AG09319 (cell line): ENCODE data around the gene BCR.

Experiments
- DNase-seq: peaks from one replicate; pipeline ENCODE4 v3.0.0-alpha.2; 2010; ENCODE audit warnings: low read depth; ENCODE audit errors: extremely low read depth
- CTCF ChIP-seq: IDR thresholded peaks from 2 replicates; pipeline ENCODE4 v1.5.1; 2011; ENCODE audit warnings: low read depth, mild to moderate bottlenecking, inconsistent platforms, low read length, moderate library complexity

BCR gene

DNA sequence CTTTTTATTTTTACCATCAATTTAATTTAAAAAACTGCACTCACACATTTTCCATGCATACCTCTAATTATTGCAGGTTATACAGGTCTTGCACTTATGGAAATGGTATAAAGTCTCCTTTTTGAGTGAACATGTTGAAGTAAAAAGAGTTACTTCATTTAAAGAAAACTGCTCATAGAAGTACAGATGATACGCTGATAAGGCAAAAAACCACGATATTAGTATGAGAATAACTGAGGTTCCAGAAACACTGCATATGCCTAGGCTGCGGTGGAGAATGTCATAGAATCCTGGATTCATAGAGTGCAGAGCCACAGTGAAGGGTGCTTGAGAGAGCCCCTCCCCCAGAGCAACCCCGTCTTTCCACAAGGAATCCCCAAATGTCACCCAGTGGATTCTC is 175.8 kb downstream of the BCR start:
- DNase-seq = no peak
- TF ChIP-seq CTCF = no peak

DNA sequence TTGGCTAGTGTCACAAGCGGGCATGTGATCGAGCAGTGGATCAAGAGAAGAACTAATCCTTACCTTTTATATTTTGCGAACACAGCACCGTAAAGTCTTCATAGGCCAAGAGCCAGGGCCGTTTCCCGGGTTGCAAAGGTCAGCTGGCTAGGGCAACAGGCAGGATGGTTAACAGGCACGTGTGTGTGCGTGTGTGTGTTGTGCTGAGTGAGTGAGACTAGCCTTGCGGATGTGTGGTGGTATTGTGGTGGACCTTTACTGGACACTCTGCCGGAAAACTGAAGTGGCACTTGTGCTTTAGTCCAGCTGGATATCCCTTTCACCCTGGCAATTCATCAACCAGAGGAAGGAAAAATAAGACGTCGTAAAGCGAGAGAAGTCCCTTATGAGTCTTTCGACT is 176.7 kb downstream of the BCR start:
- no peak for DNase-seq
- TF ChIP-seq CTCF = no peak

DNA sequence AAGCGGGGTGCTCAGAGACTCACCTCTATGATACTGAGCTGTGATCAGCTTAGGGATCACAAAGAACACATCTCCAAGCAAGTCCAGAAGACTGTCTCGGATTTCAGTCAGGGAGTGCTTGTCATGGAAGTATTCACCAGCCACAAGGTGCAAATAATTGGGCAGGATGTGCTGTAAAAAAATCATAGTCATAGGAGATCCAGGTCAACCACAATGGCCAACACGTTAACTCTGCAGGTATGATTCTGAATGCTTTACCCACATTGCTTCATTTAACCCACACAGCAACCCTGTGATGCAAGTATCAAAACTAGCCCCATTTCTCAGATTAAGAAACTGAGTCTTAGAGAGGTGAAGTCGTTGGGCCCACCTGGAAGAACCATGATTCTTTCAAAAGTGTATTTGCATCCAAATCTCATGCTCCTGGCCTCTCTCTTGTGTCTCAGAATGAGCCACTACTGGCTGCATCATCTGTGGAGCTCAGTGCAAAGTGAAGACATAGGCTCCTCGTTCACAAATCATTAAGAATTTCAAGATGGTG is 179.3 kb downstream of the BCR start:
- TF ChIP-seq CTCF = no peak
- no peak for DNase-seq

DNA sequence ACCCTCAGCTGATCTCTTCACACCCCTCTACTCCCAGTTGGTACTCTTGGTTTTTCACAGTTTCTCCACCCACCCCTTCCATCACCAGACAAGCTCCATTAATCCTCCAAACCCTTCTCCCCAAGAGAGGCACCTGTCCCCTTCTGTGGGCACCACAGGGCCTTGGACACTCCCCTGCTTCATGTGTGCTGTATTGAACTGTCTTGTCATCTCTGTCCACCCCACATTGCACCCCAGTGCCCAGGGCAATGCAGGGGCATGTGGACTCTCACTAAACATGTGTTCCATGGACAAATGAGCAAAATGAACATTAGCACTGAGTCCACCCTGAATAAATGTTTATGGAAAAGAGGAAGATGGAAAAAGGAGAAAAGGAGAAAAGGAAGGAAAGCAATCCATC is 181.4 kb downstream of the BCR start:
- TF ChIP-seq CTCF = no peak
- no peak for DNase-seq

DNA sequence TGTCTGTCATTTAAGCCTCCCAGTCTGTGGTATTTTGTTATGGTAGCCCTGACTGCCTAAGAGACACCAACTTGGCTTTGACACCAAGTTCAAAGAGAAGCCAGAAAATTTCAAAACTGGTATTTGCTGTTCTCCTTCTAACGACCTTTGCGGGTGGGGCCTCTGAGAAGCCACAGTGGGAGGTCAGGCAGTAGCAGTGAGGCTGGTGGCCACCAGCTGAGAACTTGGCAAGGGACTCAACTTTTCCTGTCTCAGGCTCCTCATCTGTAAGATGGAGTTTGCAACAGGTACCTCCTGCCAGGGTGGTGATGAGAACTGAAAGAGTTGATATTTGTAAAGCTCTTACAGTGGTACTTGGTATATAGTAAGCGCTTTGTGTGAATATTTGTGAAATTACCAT is 183.4 kb downstream of the BCR start:
- TF ChIP-seq CTCF = no peak
- DNase-seq = no peak

DNA sequence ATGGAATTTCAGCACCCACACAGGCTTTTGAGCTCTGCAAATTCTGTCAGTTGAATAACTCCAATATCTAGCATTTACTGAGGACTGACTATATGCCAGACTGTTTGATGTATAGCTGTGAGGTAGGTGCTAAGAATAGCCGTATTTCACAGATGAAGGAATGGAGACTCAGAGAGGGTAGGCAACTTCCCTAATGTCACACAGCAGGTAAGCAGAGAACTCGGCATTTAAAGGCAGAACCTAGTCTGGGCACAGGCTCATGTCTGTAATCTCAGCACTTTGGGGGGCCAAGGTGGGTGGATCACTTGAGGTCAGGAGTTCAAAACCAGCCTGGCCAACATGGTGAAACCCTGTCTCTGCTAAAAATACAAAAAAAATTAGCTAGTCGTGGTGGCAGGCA is 184.1 kb downstream of the BCR start:
- DNase-seq = no peak
- no peak for TF ChIP-seq CTCF

GRCh38 chr22:23365524-23365923 is 185.2 kb downstream of the BCR start:
- no peak for TF ChIP-seq CTCF
- no peak for DNase-seq
